ENCODE results near the gene NOTCH4. TPM values are rescaled to one million over a fixed set of nuclear protein-coding genes. Genes with fewer than 3 reads are reported as not detected.
"Not testable (repeated sequence)": the region's sequence is repeated elsewhere in the genome, so short reads cannot be mapped to it uniquely, and the experiment has no call there.

The NOTCH4 gene
- total RNA-seq, 1 experiment from 2014 or later: 0.43 TPM

DNA sequence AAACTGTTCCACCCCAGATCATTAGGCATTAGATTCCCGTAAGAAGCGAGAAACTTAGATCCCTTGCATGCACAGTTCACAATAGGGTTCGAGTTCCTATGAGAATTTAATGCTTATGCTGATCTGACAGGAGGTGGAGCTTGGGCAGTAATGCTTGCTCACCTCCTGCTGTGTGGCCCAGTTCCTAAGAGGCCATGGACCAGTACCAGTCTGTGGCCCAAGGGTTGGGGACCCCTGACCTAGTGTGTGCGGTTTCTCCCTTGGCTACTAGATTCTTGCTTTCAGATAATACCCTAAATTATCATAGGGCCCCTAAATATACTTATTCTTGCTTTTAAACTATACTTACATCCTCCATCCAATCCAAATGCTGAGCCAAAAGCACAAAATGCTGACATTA is 29.5 kb downstream of the NOTCH4 start:
- Mint-ChIP-seq H3K27me3 (ENCODE audit: insufficient read depth, unreplicated experiment) (no peaks in the 10 kb centered on the region), H3K4me3 (ENCODE audit: unreplicated experiment) (peak overlapping the region; percentile 94), H3K36me3 (ENCODE audit: insufficient read depth, unreplicated experiment) (peaks cover 19% of the 10 kb centered on the region), H3K4me1 (ENCODE audit: low read depth, unreplicated experiment) (peaks cover 16% of the 10 kb centered on the region), H3K9me3 (ENCODE audit: unreplicated experiment) (no peaks in the 10 kb centered on the region), H3K27ac (ENCODE audit: unreplicated experiment) (peak overlapping the region; percentile 99)
- intact Hi-C loops (cut with micrococcal nuclease; ENCODE audit: unreplicated experiment): loop anchor here (2.0 to 10.0 kb wide), 2 partner anchors 76 to 770 kb away; partner anchors contain the start of gene BRD2
- TF ChIP-seq, protein P1, sequence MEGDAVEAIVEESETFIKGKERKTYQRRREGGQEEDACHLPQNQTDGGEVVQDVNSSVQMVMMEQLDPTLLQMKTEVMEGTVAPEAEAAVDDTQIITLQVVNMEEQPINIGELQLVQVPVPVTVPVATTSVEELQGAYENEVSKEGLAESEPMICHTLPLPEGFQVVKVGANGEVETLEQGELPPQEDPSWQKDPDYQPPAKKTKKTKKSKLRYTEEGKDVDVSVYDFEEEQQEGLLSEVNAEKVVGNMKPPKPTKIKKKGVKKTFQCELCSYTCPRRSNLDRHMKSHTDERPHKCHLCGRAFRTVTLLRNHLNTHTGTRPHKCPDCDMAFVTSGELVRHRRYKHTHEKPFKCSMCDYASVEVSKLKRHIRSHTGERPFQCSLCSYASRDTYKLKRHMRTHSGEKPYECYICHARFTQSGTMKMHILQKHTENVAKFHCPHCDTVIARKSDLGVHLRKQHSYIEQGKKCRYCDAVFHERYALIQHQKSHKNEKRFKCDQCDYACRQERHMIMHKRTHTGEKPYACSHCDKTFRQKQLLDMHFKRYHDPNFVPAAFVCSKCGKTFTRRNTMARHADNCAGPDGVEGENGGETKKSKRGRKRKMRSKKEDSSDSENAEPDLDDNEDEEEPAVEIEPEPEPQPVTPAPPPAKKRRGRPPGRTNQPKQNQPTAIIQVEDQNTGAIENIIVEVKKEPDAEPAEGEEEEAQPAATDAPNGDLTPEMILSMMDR (IDR thresholded peaks at IDR 0.05; ENCODE audit: insufficient read depth in 1 of 2, low read depth in 1 of 2, low read length in 1 of 2, severe bottlenecking in 1 of 2, unreplicated experiment in 1 of 2): no peak
- POLR2A ChIA-PET: no interaction called here
- Histone ChIP-seq H3K4me1 (peaks cover 15% of the 10 kb centered on the region), H3K36me3 (ENCODE audit: control insufficient read depth, insufficient read depth, low read length) (no peaks in the 10 kb centered on the region), H3K9me3 (no peaks in the 10 kb centered on the region), H3K27me3 (replicated peaks; ENCODE audit: control insufficient read depth, insufficient read depth, low read length) (no peaks in the 10 kb centered on the region), H3K4me3 (ENCODE audit: low read depth, low read length) (no peak overlapping the region)
- no TSS peak for BruUV-seq (replicated peaks)
- DNase-seq: no peak
- CTCF ChIA-PET: no interaction called here

DNA sequence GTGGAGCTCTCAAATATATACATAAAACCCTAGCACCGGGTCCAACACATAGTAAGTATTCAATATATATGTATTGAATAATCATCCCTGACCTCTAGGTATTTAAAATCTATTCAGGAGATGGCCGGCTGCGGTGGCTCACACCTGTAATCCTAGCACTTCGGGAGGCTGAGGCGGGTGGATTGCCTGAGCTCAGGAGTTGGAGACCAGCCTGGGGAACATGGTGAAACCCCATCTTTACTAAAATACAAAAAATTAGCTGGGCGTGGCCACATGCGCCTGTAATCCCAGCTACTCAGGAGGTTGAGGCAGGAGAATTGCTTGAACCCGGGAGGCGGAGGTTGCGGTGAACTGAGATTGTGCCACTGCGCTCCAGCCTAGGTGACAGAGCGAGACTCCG is 30.8 kb downstream of the NOTCH4 start:
- intact Hi-C loops (cut with micrococcal nuclease; ENCODE audit: unreplicated experiment): loop anchor here (10.0 kb wide), 1 partner anchor 772 kb away; the partner anchor contains the start of gene BRD2
- BruUV-seq (replicated peaks); H3K9me3 ChIP-seq; H3K4me3 ChIP-seq (ENCODE audit: low read depth, low read length); H3K27me3 Mint-ChIP-seq (ENCODE audit: insufficient read depth, unreplicated experiment); H3K27ac Mint-ChIP-seq (ENCODE audit: unreplicated experiment); H3K4me3 Mint-ChIP-seq (ENCODE audit: unreplicated experiment); DNase-seq; H3K27me3 ChIP-seq (replicated peaks; ENCODE audit: control insufficient read depth, insufficient read depth, low read length); H3K9me3 Mint-ChIP-seq (ENCODE audit: unreplicated experiment); POLR2A ChIA-PET; H3K36me3 ChIP-seq (ENCODE audit: control insufficient read depth, insufficient read depth, low read length): not testable (repeated sequence)
- CTCF ChIA-PET: interaction anchor here (1.4 kb wide), 1 partner anchor 16 kb away, joined by 3 read pairs; no protein-coding TSS in a partner anchor
- H3K4me1 ChIP-seq: peaks cover 27% of the 10 kb centered on the region
- H3K36me3 Mint-ChIP-seq (ENCODE audit: insufficient read depth, unreplicated experiment): peaks cover 18% of the 10 kb centered on the region
- H3K4me1 Mint-ChIP-seq (ENCODE audit: low read depth, unreplicated experiment): peaks cover 27% of the 10 kb centered on the region

DNA sequence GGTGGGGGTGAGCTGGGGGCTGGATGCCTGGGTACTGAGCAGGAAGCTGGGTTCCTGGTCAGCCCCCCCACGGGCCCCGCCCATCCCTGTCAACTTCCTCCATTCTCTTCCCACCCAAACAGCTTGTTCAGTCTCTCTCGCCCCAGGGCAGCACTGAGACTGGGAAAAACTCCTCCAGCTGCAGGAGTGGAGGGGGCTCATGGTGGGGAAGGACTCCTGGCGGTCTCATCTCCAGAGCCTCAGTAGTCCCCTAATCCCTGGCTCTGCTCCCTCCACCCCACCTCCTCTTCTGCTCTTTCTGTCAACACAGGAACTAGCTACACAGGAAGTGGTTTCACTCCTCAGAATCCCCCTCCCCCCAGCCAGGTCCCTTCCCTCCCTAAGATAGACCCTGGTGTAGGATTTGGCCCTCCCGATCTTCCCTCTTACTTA is 31.2 kb downstream of the NOTCH4 start, which contains the start of gene GPSM3:
Gene GPSM3 (minus strand): TSS at position 36 of the 432 bp plus-strand sequence. CDS start 130 bp downstream, outside the sequence.
- H3K4me3 Mint-ChIP-seq (ENCODE audit: unreplicated experiment): no peak within 1 kb of the TSS
- ChIA-PET CTCF (interaction anchor here (1.4 kb wide), 1 partner anchor 15 kb away, joined by 3 read pairs; no protein-coding TSS in a partner anchor), POLR2A (no interaction called here)
- no peaks in the 10 kb centered on the region for H3K9me3 ChIP-seq
- TF ChIP-seq, protein P1 (IDR thresholded peaks at IDR 0.05; ENCODE audit: insufficient read depth in 1 of 2, low read depth in 1 of 2, low read length in 1 of 2, severe bottlenecking in 1 of 2, unreplicated experiment in 1 of 2): no peak
- peaks cover 21% of the 10 kb centered on the region for H3K36me3 Mint-ChIP-seq (ENCODE audit: insufficient read depth, unreplicated experiment)
- no peaks in the 10 kb centered on the region for H3K9me3 Mint-ChIP-seq (ENCODE audit: unreplicated experiment)
- no peak within 1 kb of the TSS for H3K4me3 ChIP-seq (ENCODE audit: low read depth, low read length)
- H3K4me1 ChIP-seq: peaks cover 27% of the 10 kb centered on the region
- H3K27me3 ChIP-seq (replicated peaks; ENCODE audit: control insufficient read depth, insufficient read depth, low read length): no peaks in the 10 kb centered on the region
- intact Hi-C loops (cut with micrococcal nuclease; ENCODE audit: unreplicated experiment): loop anchor here (10.0 kb wide), 1 partner anchor 772 kb away; the partner anchor contains the start of gene BRD2
- H3K4me1 Mint-ChIP-seq (ENCODE audit: low read depth, unreplicated experiment): peaks cover 27% of the 10 kb centered on the region
- DNase-seq: no peak
- no TSS peak for BruUV-seq (replicated peaks)
- no peaks in the 10 kb centered on the region for H3K27me3 Mint-ChIP-seq (ENCODE audit: insufficient read depth, unreplicated experiment)
- 0 out of 2 replicates have a peak, but pooled peaks cover 2% of the 10 kb centered on the region for H3K36me3 ChIP-seq (ENCODE audit: control insufficient read depth, insufficient read depth, low read length)
- no peak within 1 kb of the TSS for H3K27ac Mint-ChIP-seq (ENCODE audit: unreplicated experiment)

All from Caco-2 (cell line).